GM06990 (cell line): Measurements from ENCODE around the gene NTF3.

Source experiments
- DNase-seq: peaks from one replicate; pipeline ENCODE4 v3.0.0-alpha.2; 2011; ENCODE audit not compliant: insufficient read length; ENCODE audit errors: extremely low read depth
- H3K27me3 ChIP-seq: replicated peaks from 2 replicates; pipeline ENCODE4 v1.6.0; 2011; ENCODE audit warnings: low read length; ENCODE audit not compliant: control insufficient read depth, insufficient read depth
- H3K36me3 ChIP-seq: 2 replicates; pipeline ENCODE4 v1.5.1; 2011; ENCODE audit warnings: low read length; ENCODE audit not compliant: control insufficient read depth, insufficient read depth
- H3K4me3 ChIP-seq: replicated peaks from 2 replicates; pipeline ENCODE4 v1.5.1; 2011; ENCODE audit warnings: low read depth, mild to moderate bottlenecking, control low read depth, low read length
- CTCF ChIP-seq: IDR thresholded peaks from 2 replicates; pipeline ENCODE4 v1.5.1; 2011; ENCODE audit warnings: low read length, control low read depth, mild to moderate bottlenecking, inconsistent platforms; ENCODE audit not compliant: insufficient read depth, poor library complexity, severe bottlenecking

Gene NTF3

GRCh38 chr12:5433845-5434646 is 2.1 kb downstream of the NTF3 start:
- no peak for DNase-seq
- H3K27me3 ChIP-seq = peaks cover 3% of the 10 kb centered on the region; the same call in 1 of the 2 replicates
- no peaks in the 10 kb centered on the region for H3K36me3 ChIP-seq
- H3K4me3 ChIP-seq = no peak overlapping the region
- no peak for TF ChIP-seq CTCF

GRCh38 chr12:5434647-5435560 is 3.0 kb downstream of the NTF3 start:
- no peak for DNase-seq
- peaks cover 3% of the 10 kb centered on the region; the same call in 1 of the 2 replicates for H3K27me3 ChIP-seq
- no peak for TF ChIP-seq CTCF
- H3K4me3 ChIP-seq = no peak overlapping the region
- H3K36me3 ChIP-seq = no peaks in the 10 kb centered on the region

- Histone ChIP-seq H3K36me3 (no peaks in the 10 kb centered on the region), H3K4me3 (no peak overlapping the region), H3K27me3 (peaks cover 3% of the 10 kb centered on the region; the same call in 1 of the 2 replicates)
- no peak for TF ChIP-seq CTCF
- no peak for DNase-seq
These were observed 5.3 kb downstream of the NTF3 start for GRCh38 chr12:5437182-5437583.

- no peak overlapping the region for H3K4me3 ChIP-seq
- peaks cover 3% of the 10 kb centered on the region; the same call in 1 of the 2 replicates for H3K27me3 ChIP-seq
- H3K36me3 ChIP-seq = no peaks in the 10 kb centered on the region
- TF ChIP-seq CTCF = no peak
- no peak for DNase-seq
These were observed 5.7 kb downstream of the NTF3 start for GRCh38 chr12:5437589-5437988.

GRCh38 chr12:5438671-5439200 is 6.8 kb downstream of the NTF3 start:
- Histone ChIP-seq H3K27me3 (no peaks in the 10 kb centered on the region; the same call in 1 of the 2 replicates), H3K36me3 (no peaks in the 10 kb centered on the region), H3K4me3 (no peak overlapping the region)
- DNase-seq = no peak
- no peak for TF ChIP-seq CTCF
